Choroid plexus epithelial cell (primary cell): ENCODE results near the gene HSD11B1L.

ENCODE experiments used
- DNase-seq: peaks from one replicate; pipeline ENCODE4 v3.0.0-alpha.2; 2010; ENCODE audit warnings: low read depth
- H3K4me3 ChIP-seq: 2 replicates; pipeline ENCODE4 v1.5.1; 2011; ENCODE audit warnings: low read depth, mild to moderate bottlenecking, control low read depth, low read length, moderate library complexity
- CTCF ChIP-seq: conservative IDR thresholded peaks from 2 replicates; pipeline ENCODE4 v1.5.1; 2011; ENCODE audit warnings: low read depth, mild to moderate bottlenecking, control low read depth, inconsistent platforms, low read length, moderate library complexity

The HSD11B1L gene

GRCh38 chr19:5641171-5641570, 39.7 kb upstream of the HSD11B1L start:
- H3K4me3 ChIP-seq: no peak overlapping the region
- no peak for DNase-seq
- no peak for TF ChIP-seq CTCF

DNA sequence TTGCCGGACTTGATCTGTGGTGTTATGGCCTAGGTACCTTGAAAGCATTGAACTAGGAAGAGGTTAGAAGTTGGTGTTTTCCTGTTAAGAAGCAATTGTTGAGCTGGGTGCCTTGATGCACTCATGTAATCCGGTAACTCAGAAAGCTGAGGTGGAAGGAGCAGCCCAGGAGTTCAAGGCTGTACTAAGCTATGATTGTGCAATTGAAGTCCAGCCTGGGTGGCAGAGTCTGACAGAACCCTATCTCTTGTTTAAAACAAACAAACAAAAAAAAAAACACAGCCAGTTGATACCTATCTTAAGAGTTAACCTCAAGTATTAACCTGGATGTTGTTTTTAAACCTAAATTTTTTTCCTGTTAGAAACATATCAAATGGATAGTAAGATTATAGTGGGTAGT, 38.6 kb upstream of the HSD11B1L start:
- no peak overlapping the region for H3K4me3 ChIP-seq
- peak; percentile 46 for DNase-seq
- TF ChIP-seq CTCF: no peak

DNA sequence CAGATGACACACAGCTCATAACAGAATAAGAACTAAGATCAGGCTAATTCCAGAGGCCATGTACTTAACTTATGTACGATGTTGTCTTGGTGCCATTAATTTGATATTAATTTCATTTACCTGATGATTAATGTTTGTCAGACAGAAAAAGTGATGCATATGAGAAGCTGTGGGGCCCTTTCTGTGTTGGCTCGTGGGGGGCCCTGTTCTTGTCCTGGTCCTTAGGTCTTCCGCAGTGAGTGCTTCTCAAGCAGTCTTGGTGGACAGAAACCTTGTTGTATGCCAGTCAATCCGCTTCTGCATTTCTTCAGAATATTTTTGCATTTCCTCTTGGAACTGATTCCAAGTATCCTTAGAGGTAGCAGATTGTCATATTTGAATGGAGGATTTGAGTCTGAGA, 37.8 kb upstream of the HSD11B1L start:
- H3K4me3 ChIP-seq: no peak overlapping the region
- TF ChIP-seq CTCF: no peak
- DNase-seq: no peak

DNA sequence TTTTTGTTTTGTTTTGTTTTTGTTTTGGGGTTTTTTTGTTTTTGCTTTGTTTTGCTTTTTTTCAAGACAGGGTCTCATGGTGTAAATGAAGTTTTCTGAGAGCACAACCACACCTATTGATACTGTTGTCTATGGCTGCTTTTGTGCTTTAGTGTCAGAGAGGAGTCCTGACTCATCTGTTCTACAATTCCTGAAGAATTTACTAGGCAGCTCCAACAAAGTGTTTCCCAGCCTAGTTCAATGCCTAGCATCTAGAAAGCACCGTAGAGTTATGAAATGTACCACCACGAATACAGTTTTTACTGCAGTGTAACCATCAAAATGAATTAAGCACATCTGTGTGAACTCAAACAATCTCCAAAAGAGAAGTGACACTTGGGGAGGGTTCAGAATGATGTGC, 36.8 kb upstream of the HSD11B1L start:
- peak; percentile 47 for DNase-seq
- TF ChIP-seq CTCF: no peak
- H3K4me3 ChIP-seq: no peak overlapping the region

- TF ChIP-seq CTCF: no peak
- DNase-seq: no peak
- H3K4me3 ChIP-seq: no peak overlapping the region
Observed at GRCh38 chr19:5645409-5645808, 35.4 kb upstream of the HSD11B1L start.

DNA sequence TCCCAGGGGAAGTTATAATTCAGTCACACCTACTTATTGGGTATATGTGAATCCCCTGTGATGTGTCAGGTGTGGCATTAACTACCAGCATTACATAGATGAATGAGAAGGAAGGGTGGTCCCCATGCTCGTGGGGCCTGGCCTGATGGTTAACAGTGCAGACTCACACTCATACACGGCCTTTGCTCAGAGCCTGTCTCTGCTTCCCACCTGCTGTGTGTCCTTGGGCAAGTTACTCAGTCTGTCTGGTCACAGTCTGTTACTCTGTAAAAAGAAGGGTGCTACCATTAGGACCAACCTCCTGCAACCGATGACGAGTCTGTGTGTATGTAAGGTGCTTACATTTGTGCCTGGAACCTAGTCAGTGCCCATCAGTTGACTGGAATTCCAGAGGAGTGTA, 34.1 kb upstream of the HSD11B1L start:
- TF ChIP-seq CTCF: no peak
- no peak for DNase-seq
- H3K4me3 ChIP-seq: no peak overlapping the region

- DNase-seq: no peak
- no peak overlapping the region for H3K4me3 ChIP-seq
- TF ChIP-seq CTCF: no peak
Observed at GRCh38 chr19:5648464-5648863, 32.4 kb upstream of the HSD11B1L start.
